Central memory CD8-positive, alpha-beta T cell (primary cell): ENCODE results near the gene CYP2A7.
"Not testable (repeated sequence)": the region's sequence is repeated elsewhere in the genome, so short reads cannot be mapped to it uniquely, and the experiment has no call there.

Source experiments
- ATAC-seq: fragments of 150-1000 bp; cut with Tn5 transposase; replicated peaks from 2 replicates; pipeline ENCODE4 v1.10.0; 2022; ENCODE audit warnings: mild to moderate bottlenecking, moderate FRiP score, moderate number of reproducible peaks; ENCODE audit not compliant: poor library complexity, severe bottlenecking; ENCODE audit errors: extremely low read depth
- DNase-seq, 2 donors: peaks; one replicate each; pipeline ENCODE4 v3.0.0; 2021; ENCODE audit warnings: low spot score in 2 of 2
- H3K27ac Mint-ChIP-seq: one replicate; pipeline ENCODE4 v1.8.0; 2022; ENCODE audit warnings: low read depth, mild to moderate bottlenecking, moderate library complexity, mixed read lengths
- H3K27me3 Mint-ChIP-seq: one replicate; pipeline ENCODE4 v1.8.0; 2022; ENCODE audit warnings: mixed read lengths
- H3K36me3 Mint-ChIP-seq: one replicate; pipeline ENCODE4 v1.8.0; 2022; ENCODE audit warnings: mild to moderate bottlenecking, moderate library complexity, mixed read lengths; ENCODE audit not compliant: insufficient read depth
- H3K4me1 Mint-ChIP-seq: one replicate; pipeline ENCODE4 v1.8.0; 2022; ENCODE audit warnings: mixed read lengths
- H3K4me3 Mint-ChIP-seq: one replicate; pipeline ENCODE4 v1.8.0; 2022; ENCODE audit warnings: mild to moderate bottlenecking, moderate library complexity, mixed read lengths
- H3K9me3 Mint-ChIP-seq: one replicate; pipeline ENCODE4 v1.8.0; 2022; ENCODE audit warnings: mixed read lengths

Gene CYP2A7

DNA sequence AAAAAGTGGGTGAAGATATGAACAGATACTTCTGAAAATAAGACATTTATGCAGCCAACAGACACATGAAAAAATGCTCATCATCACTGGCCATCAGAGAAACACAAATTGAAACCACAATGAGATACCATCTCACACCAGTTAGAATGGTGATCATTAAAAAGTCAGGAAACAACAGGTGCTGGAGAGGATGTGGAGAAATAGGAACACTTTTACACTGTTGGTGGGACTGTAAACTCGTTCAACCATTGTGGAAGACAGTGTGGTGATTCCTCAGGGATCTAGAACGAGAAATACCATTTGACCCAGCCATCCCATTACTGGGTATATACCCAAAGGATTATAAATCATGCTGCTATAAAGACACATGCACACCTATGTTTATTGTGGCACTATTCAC, 36.3 kb upstream of the CYP2A7 start:
- not testable (repeated sequence) for H3K4me1 Mint-ChIP-seq, H3K4me3 Mint-ChIP-seq, H3K27ac Mint-ChIP-seq, H3K36me3 Mint-ChIP-seq, DNase-seq, ATAC-seq
- Mint-ChIP-seq H3K9me3 (peaks cover 17% of the 10 kb centered on the region), H3K27me3 (peaks cover 52% of the 10 kb centered on the region)

- peak; percentile 49 for ATAC-seq
- Mint-ChIP-seq H3K4me3 (peak overlapping the region; percentile 73), H3K27me3 (peaks cover 62% of the 10 kb centered on the region), H3K9me3 (peaks cover 5% of the 10 kb centered on the region), H3K4me1 (peaks cover 16% of the 10 kb centered on the region), H3K27ac (no peak overlapping the region), H3K36me3 (no peaks in the 10 kb centered on the region)
- peak in 1 of 2 donors; percentile 11 for DNase-seq
These were observed 26.9 kb upstream of the CYP2A7 start for GRCh38 chr19:40908976-40909375.

GRCh38 chr19:40907968-40908735, 26.1 kb upstream of the CYP2A7 start:
- peak; percentile 72 for ATAC-seq
- peak overlapping the region; percentile 73 for H3K4me3 Mint-ChIP-seq
- H3K9me3 Mint-ChIP-seq, result no peaks in the 10 kb centered on the region

DNA sequence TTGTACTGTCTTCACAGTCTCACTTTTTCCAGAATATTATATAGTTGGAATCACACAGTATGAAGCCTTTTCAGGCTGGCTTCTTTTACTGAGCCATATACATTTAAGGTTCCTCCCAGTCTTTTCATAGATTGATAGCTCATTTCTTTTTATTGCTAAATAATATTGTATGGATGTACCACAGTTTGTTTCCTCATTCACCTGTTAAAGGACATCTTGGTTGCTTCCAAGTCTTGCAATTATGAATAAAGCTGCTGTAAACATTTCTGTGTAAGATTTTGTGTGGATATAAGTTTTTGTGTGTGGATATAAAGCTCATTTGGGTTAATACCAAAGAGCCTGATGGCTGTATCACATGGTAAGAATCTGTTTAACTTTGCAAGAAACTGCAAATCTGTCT, 24.5 kb upstream of the CYP2A7 start:
- Mint-ChIP-seq H3K36me3 (no peaks in the 10 kb centered on the region), H3K4me3 (no peak overlapping the region), H3K27ac (no peak overlapping the region), H3K9me3 (no peaks in the 10 kb centered on the region), H3K27me3 (peaks cover 54% of the 10 kb centered on the region), H3K4me1 (peaks cover 16% of the 10 kb centered on the region)
- ATAC-seq (no peak), DNase-seq (no peak)

More at GRCh38 chr19:40907968-40908735, 26.1 kb upstream of the CYP2A7 start:
- Mint-ChIP-seq H3K27ac (peak overlapping the region; percentile 27), H3K27me3 (peaks cover 58% of the 10 kb centered on the region), H3K4me1 (peaks cover 16% of the 10 kb centered on the region), H3K36me3 (no peaks in the 10 kb centered on the region)
- DNase-seq, result peak in 1 of 2 donors; percentile 32

- not testable (repeated sequence) for H3K36me3 Mint-ChIP-seq, DNase-seq, H3K27ac Mint-ChIP-seq, H3K9me3 Mint-ChIP-seq, ATAC-seq, H3K4me3 Mint-ChIP-seq
- H3K27me3 Mint-ChIP-seq, result peaks cover 58% of the 10 kb centered on the region
- H3K4me1 Mint-ChIP-seq, result peaks cover 32% of the 10 kb centered on the region
These were observed 22.7 kb upstream of the CYP2A7 start for GRCh38 chr19:40904673-40905156.

DNA sequence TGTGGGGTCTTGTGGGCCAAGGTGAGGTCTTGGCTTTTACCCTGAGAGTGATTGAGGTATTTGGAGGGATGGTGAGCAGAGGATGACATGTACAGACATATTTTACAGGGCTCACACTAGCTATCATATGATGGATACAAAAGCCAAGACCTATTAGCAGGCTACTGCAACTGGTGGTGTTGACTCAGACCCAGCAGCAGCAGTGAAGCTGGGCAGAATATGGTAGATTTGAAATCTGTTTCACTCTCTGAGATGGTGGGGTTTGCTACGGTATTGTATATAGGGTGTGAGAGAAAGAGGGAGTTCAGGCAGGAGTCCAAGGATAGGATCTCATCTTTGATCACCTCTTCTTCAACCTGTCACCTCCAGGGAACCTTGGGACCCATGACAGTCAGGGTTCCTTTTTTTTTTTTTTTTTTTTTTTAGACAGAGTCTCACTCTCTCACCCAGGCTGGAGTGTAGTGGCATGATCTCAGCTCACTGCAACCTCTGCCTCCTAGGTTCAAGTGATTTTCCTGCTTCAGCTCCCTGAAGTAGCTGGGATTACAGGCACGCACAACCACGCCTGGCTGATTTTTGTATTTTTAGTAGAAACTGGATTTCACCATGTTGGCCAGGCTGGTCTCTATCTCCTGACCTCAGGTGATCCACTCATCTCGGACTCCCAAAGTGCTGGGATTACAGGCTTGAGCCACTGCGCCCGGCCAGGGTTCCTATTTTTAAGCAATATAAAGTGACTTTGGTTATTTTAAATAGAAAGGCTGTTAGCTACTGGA, 20.1 kb upstream of the CYP2A7 start:
- H3K4me3 Mint-ChIP-seq, DNase-seq, ATAC-seq, H3K36me3 Mint-ChIP-seq, H3K27ac Mint-ChIP-seq, H3K9me3 Mint-ChIP-seq: not testable (repeated sequence)
- H3K4me1 Mint-ChIP-seq, result peaks cover 18% of the 10 kb centered on the region
- H3K27me3 Mint-ChIP-seq, result peaks cover 39% of the 10 kb centered on the region

- Mint-ChIP-seq H3K4me1 (peaks cover 18% of the 10 kb centered on the region), H3K27me3 (peaks cover 36% of the 10 kb centered on the region)
- H3K36me3 Mint-ChIP-seq, ATAC-seq, H3K27ac Mint-ChIP-seq, H3K4me3 Mint-ChIP-seq, DNase-seq, H3K9me3 Mint-ChIP-seq: not testable (repeated sequence)
These were observed 18.5 kb upstream of the CYP2A7 start for GRCh38 chr19:40900521-40900920.

GRCh38 chr19:40899964-40900363, 17.9 kb upstream of the CYP2A7 start:
- Mint-ChIP-seq H3K4me3 (peak overlapping the region; percentile 48), H3K27me3 (peaks cover 39% of the 10 kb centered on the region), H3K4me1 (peaks cover 18% of the 10 kb centered on the region)
- not testable (repeated sequence) for H3K27ac Mint-ChIP-seq, H3K9me3 Mint-ChIP-seq, H3K36me3 Mint-ChIP-seq
- ATAC-seq, result peak; percentile 75
- DNase-seq, result peak in 1 of 2 donors; percentile 16

GRCh38 chr19:40896843-40897789, 15.1 kb upstream of the CYP2A7 start:
- not testable (repeated sequence) for H3K36me3 Mint-ChIP-seq, DNase-seq, H3K4me3 Mint-ChIP-seq, H3K27ac Mint-ChIP-seq, ATAC-seq, H3K9me3 Mint-ChIP-seq
- peaks cover 18% of the 10 kb centered on the region for H3K4me1 Mint-ChIP-seq
- H3K27me3 Mint-ChIP-seq, result peaks cover 56% of the 10 kb centered on the region

DNA sequence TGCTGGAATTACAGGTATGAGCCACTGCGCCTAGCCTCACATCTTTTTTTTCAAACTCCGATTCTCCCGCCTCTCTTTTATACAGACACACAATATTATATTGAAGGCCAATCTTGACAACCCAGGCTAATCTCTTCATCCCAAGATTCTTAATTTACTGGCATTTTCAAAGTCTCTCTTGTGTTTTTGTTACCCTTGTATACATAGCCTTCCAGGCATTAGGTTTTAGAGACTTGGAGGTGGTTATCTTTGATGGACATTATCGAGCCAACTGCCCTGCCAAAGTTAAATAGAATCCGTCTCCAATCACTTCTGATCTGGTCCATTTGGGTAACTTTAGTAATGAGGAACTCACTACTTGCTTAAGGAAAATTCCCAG, 14.4 kb upstream of the CYP2A7 start:
- no peak for DNase-seq
- H3K27ac Mint-ChIP-seq, result no peak overlapping the region
- ATAC-seq, result no peak
- H3K27me3 Mint-ChIP-seq, result peaks cover 55% of the 10 kb centered on the region
- no peaks in the 10 kb centered on the region for H3K9me3 Mint-ChIP-seq
- H3K36me3 Mint-ChIP-seq, result peaks cover 3% of the 10 kb centered on the region
- H3K4me1 Mint-ChIP-seq, result peaks cover 18% of the 10 kb centered on the region
- no peak overlapping the region for H3K4me3 Mint-ChIP-seq

GRCh38 chr19:40893112-40893511, 11.1 kb upstream of the CYP2A7 start:
- no peaks in the 10 kb centered on the region for H3K9me3 Mint-ChIP-seq
- DNase-seq (no peak), ATAC-seq (no peak)
- H3K4me3 Mint-ChIP-seq, result no peak overlapping the region
- H3K27ac Mint-ChIP-seq, result no peak overlapping the region
- H3K4me1 Mint-ChIP-seq, result no peaks in the 10 kb centered on the region
- peaks cover 3% of the 10 kb centered on the region for H3K36me3 Mint-ChIP-seq
- H3K27me3 Mint-ChIP-seq, result peaks cover 65% of the 10 kb centered on the region

DNA sequence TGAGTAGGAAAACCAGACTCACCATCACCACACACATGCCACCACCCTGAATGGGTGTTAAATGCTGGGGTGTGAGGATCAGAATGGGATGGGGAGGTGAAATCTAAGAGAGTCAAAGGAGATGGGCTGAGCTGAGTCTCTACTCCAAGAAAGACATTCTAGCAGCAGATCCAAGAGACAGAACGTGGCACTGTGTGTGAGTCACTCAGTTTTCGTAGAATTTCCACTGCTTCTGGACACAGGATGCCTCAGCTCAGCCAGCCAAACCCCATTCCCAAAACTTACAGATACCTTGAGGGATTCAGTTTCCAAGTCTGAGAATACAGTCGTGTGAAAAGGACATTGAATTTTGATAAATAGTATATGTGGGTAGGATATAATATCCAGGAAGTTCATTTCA, 7.3 kb upstream of the CYP2A7 start:
- peaks cover 3% of the 10 kb centered on the region for H3K36me3 Mint-ChIP-seq
- H3K4me3 Mint-ChIP-seq, result no peak overlapping the region
- no peak overlapping the region for H3K27ac Mint-ChIP-seq
- ATAC-seq (no peak), DNase-seq (no peak)
- H3K4me1 Mint-ChIP-seq, result no peaks in the 10 kb centered on the region
- H3K9me3 Mint-ChIP-seq, result no peaks in the 10 kb centered on the region
- H3K27me3 Mint-ChIP-seq, result peaks cover 43% of the 10 kb centered on the region
